Stomach (tissue), 4 donors: ENCODE data around the gene NCKIPSD.
"Not testable (repeated sequence)": the region's sequence is repeated elsewhere in the genome, so short reads cannot be mapped to it uniquely, and the experiment has no call there.

ENCODE experiments used
- POLR2A ChIP-seq, 4 donors: fragments of 450-650 bp; IDR thresholded peaks; one replicate each; pipeline ENCODE4 v1.6.1; 2016; ENCODE audit warnings: antibody characterized with exemption in 4 of 4, control low read depth in 2 of 4, mild to moderate bottlenecking in 1 of 4, moderate library complexity in 1 of 4
- POLR2AphosphoS5 ChIP-seq, 3 donors: sonication (generic); formaldehyde crosslinking; IDR thresholded peaks; one replicate each; pipeline ENCODE4 v1.6.1; 2016; ENCODE audit warnings: antibody characterized with exemption in 3 of 3
- TF ChIP-seq, protein P1 (sequence below), 7 experiments: fragments of 450-650 bp in 4 of 7; fragments of 200-600 bp in 3 of 7; sonication (generic) in 3 of 7; IDR thresholded peaks; one replicate each; pipeline ENCODE4 v1.5.1; 2016 to 2019; ENCODE audit warnings: antibody characterized with exemption in 7 of 7, control low read depth in 2 of 7, mild to moderate bottlenecking in 1 of 7

DNA sequence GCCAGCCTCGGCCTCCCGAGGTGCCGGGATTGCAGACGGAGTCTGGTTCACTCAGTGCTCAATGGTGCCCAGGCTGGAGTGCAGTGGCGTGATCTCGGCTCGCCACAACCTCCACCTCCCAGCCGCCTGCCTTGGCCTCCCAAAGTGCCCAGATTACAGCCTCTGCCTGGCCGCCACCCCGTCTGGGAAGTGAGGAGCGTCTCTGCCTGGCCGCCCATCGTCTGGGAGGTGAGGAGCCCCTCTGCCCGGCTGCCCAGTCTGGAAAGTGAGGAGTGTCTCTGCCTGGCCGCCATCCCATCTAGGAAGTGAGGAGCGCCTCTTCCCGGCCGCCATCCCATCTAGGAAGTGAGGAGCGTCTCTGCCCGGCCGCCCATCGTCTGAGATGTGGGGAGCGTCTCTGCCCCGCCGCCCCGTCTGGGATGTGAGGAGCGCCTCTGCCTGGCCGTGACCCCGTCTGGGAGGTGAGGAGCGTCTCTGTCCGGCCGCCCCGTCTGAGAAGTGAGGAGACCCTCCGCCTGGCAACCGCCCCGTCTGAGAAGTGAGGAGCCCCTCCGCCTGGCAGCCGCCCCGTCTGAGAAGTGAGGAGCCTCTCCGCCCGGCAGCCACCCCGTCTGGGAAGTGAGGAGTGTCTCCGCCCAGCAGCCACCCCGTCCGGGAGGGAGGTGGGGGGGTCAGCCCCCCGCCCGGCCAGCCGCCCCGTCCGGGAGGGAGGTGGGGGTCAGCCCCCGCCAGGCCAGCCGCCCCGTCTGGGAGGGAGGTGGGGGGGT lies 48.2 kb upstream of the NCKIPSD start:
- TF ChIP-seq POLR2AphosphoS5, POLR2A (IDR thresholded peaks at IDR 0.05): not testable (repeated sequence)
- TF ChIP-seq, protein P1, sequence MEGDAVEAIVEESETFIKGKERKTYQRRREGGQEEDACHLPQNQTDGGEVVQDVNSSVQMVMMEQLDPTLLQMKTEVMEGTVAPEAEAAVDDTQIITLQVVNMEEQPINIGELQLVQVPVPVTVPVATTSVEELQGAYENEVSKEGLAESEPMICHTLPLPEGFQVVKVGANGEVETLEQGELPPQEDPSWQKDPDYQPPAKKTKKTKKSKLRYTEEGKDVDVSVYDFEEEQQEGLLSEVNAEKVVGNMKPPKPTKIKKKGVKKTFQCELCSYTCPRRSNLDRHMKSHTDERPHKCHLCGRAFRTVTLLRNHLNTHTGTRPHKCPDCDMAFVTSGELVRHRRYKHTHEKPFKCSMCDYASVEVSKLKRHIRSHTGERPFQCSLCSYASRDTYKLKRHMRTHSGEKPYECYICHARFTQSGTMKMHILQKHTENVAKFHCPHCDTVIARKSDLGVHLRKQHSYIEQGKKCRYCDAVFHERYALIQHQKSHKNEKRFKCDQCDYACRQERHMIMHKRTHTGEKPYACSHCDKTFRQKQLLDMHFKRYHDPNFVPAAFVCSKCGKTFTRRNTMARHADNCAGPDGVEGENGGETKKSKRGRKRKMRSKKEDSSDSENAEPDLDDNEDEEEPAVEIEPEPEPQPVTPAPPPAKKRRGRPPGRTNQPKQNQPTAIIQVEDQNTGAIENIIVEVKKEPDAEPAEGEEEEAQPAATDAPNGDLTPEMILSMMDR (IDR thresholded peaks at IDR 0.05): not testable (repeated sequence)
